Astrocyte of the spinal cord (primary cell): ENCODE data around the gene SLC35F1.

Source experiments
- DNase-seq: peaks from one replicate; pipeline ENCODE4 v3.0.0; 2011; ENCODE audit warnings: low read depth, low spot score
- H3K4me3 ChIP-seq: 2 replicates; pipeline ENCODE4 v1.5.1; 2011; ENCODE audit warnings: low read depth, mild to moderate bottlenecking, low read length, moderate library complexity
- in situ Hi-C: cut with HindIII; loops from 2 replicates; pipeline ENCODE4 v1.10.0; 2017; ENCODE audit warnings: low sequenced_read_pairs
- TF ChIP-seq, protein P1 (sequence below): IDR thresholded peaks from 2 replicates; pipeline ENCODE4 v1.5.1; 2012; ENCODE audit warnings: low read depth, mild to moderate bottlenecking, low read length, inconsistent platforms

The SLC35F1 gene

GRCh38 chr6:118344014-118344670 lies 437.1 kb downstream of the SLC35F1 start:
- H3K4me3 ChIP-seq: no peak overlapping the region
- DNase-seq: no peak
- in situ Hi-C loops: no loop called here
- TF ChIP-seq, protein P1, sequence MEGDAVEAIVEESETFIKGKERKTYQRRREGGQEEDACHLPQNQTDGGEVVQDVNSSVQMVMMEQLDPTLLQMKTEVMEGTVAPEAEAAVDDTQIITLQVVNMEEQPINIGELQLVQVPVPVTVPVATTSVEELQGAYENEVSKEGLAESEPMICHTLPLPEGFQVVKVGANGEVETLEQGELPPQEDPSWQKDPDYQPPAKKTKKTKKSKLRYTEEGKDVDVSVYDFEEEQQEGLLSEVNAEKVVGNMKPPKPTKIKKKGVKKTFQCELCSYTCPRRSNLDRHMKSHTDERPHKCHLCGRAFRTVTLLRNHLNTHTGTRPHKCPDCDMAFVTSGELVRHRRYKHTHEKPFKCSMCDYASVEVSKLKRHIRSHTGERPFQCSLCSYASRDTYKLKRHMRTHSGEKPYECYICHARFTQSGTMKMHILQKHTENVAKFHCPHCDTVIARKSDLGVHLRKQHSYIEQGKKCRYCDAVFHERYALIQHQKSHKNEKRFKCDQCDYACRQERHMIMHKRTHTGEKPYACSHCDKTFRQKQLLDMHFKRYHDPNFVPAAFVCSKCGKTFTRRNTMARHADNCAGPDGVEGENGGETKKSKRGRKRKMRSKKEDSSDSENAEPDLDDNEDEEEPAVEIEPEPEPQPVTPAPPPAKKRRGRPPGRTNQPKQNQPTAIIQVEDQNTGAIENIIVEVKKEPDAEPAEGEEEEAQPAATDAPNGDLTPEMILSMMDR: no peak

DNA sequence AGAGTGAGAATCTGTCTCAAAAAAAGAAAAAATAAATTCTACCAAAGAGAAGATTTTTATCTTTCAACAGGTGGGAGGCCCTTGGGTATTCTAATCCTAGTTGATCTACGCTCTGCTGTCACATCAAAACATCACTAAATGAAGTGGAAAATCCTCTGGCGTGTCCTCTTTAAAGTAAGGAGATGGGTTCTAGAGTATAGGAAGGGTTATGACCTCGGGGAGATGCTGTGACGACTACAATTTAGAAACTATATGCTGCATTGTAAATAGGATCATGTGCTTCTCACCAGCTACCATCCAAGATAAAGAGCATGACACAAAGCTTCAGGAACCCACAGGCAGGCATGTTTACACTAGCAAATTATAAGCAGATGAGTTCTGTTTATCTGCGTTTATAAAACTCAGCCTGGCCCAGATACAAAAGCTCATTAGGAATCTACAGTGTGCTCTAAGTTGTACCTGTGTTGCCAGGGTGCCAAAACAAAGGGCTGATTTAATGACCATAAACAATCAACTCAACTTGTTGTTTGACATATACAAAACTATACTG lies 443.9 kb downstream of the SLC35F1 start:
- no peak overlapping the region for H3K4me3 ChIP-seq
- TF ChIP-seq, protein P1: no peak
- in situ Hi-C loops: no loop called here
- DNase-seq: no peak

GRCh38 chr6:118353564-118353963 lies 446.5 kb downstream of the SLC35F1 start:
- in situ Hi-C loops: no loop called here
- DNase-seq: no peak
- TF ChIP-seq, protein P1: no peak
- H3K4me3 ChIP-seq: no peak overlapping the region

DNA sequence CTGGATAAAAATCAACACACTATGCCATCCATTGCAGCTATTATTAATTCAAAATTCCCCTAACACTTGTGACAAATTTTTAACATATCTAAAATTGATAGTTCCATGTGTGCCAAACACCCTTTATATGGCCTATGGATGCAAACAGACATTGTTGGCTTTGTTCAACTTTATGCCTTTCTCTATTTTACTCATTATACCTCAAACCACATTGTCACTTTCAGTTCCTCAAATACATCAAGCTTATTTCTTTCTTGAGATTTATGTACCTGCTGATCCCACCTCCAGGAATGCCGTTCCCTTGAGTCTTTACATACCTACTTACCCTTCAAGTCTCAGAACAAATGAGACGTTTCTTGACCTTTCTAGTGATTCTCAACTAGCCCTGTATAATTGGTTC lies 447.6 kb downstream of the SLC35F1 start:
- in situ Hi-C loops: no loop called here
- TF ChIP-seq, protein P1: no peak
- no peak for DNase-seq
- H3K4me3 ChIP-seq: no peak overlapping the region

DNA sequence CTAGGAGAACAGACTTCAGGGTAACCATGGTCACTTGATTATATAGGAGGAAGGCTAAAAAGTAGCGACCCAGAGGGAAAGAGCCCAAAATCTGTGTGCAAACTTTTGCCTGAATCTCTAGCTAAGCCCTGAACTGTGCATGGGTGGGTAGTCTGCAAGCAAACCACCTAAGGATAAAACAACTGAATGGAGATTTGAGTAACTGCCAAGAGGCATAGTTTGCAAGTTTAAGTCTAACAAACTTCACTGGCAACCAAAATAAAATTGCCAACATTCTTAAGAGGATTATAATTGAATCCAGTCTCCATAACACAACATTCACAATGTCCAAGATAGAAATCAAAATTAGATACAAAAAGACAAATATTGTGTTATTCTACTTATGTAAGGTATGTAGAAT lies 449.0 kb downstream of the SLC35F1 start:
- in situ Hi-C loops: no loop called here
- TF ChIP-seq, protein P1: no peak
- no peak overlapping the region for H3K4me3 ChIP-seq
- DNase-seq: peak; percentile 13

GRCh38 chr6:118356686-118357085 lies 449.6 kb downstream of the SLC35F1 start:
- no peak for DNase-seq
- in situ Hi-C loops: no loop called here
- TF ChIP-seq, protein P1: no peak
- H3K4me3 ChIP-seq: no peak overlapping the region
